ENCODE data around the gene ABCC4.
"Not testable (repeated sequence)": the region's sequence is repeated elsewhere in the genome, so short reads cannot be mapped to it uniquely, and the experiment has no call there.

ABCC4 gene

DNA sequence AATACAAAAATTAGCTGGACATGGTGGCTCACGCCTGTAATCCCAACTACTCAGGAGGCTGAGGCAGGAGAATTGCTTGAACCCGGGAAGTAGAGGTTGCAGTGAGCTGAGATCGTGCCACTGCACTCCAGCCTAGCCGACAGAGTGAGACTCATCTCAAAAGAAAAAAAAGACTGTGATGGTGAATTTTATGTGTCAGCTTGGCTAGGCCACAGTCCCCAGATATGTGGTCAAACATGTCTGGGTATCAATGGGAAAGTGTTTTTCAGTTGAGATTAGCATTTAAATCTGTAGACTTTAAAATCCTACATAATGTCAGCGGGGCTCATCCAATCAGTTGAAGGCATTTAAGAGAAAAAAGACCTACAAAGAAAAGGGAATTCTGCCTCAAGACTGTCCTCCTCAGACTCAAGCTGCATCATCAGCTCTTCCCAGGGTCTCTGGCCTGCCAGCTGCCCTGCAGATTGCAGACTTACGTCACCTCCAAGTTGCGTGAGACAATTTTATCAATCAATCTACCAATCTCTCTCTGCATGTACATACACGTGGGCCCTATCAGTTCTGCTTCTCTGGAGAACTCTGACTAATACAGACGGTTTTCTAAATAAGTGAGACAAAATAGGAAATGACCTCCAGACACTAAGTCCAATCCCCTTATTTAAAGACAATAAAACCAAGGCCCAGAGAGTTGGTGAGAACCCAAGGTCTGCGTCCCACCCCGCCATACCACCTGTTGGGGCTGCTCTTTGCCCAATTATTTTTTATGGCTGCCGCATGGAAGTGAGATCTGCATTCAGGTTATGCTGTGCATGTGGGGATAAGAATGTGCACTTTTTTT lies 99.2 kb downstream of the ABCC4 start:
- DNase-seq (ENCODE audit: extremely low read depth, low read depth) = no peak
- no peak overlapping the region for H3K4me3 ChIP-seq (replicated peaks; ENCODE audit: low read depth, low read length)
- TF ChIP-seq, protein P1, sequence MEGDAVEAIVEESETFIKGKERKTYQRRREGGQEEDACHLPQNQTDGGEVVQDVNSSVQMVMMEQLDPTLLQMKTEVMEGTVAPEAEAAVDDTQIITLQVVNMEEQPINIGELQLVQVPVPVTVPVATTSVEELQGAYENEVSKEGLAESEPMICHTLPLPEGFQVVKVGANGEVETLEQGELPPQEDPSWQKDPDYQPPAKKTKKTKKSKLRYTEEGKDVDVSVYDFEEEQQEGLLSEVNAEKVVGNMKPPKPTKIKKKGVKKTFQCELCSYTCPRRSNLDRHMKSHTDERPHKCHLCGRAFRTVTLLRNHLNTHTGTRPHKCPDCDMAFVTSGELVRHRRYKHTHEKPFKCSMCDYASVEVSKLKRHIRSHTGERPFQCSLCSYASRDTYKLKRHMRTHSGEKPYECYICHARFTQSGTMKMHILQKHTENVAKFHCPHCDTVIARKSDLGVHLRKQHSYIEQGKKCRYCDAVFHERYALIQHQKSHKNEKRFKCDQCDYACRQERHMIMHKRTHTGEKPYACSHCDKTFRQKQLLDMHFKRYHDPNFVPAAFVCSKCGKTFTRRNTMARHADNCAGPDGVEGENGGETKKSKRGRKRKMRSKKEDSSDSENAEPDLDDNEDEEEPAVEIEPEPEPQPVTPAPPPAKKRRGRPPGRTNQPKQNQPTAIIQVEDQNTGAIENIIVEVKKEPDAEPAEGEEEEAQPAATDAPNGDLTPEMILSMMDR (IDR thresholded peaks at IDR 0.05; ENCODE audit: low read depth, low read length, missing control alignments) = no peak

DNA sequence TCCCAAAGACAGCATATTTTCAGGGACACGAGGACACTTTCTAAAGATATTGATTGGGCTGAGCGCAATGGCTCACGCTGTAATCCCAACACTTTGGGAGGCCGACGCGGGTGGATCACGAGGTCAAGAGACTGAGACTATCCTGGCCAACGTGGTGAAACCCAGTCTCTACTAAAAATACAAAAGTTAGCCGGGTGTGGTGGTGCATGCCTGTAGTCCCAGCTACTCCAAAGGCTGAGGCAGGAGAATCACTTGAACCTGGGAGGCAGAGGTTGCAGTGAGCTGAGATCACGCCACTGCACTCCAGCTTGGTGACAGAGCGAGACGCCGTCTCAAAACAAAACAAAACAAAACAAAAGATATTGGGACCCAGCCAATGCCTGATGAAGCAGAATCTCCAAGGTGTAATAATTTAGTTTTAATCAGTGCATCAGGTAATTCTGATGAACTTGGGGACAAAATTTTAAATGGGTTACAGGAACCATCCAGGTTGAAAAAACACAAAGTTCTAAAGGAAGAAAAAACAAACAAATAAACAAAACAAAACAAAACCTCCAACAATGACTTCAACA lies 100.8 kb downstream of the ABCC4 start:
- not testable (repeated sequence) for H3K4me3 ChIP-seq (replicated peaks; ENCODE audit: low read depth, low read length); DNase-seq (ENCODE audit: extremely low read depth, low read depth)

DNA sequence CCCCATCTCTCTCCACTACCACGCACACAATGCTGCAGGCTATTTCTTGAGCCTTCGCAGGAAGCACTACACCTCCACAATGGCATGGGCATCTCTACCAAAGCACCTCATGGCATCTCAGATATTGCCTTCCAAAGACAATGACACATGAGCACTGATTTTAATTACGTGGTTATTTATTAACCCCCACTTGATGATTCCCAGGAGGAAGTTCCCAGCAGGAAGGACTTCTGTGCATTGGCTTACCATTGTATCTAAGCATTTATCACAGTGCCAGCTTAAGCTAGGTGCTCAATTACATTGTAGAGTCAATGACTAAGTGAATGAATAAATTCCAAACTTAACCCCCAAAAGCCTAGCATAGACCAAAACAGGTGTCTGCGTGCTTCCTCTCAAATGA lies 101.4 kb downstream of the ABCC4 start:
- TF ChIP-seq, protein P1 (IDR thresholded peaks at IDR 0.05; ENCODE audit: low read depth, low read length, missing control alignments) = no peak
- H3K4me3 ChIP-seq (replicated peaks; ENCODE audit: low read depth, low read length) = no peak overlapping the region
- no peak for DNase-seq (ENCODE audit: extremely low read depth, low read depth)

DNA sequence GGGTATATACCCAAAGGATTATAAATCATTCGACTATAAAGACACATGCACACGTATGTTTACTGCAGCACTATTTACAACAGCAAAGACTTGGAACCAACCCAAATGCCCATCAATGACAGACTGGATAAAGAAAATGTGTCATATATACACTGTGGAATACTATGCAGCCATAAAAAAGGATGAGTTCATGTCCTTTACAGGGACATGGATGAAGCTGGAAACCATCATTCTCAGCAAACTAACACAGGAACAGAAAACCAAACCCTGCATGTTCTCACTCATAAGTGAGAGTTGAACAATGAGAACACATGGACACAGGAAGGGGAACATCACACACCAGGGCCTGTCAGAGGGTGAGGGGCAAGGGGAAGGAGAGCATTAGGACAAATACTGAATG lies 102.6 kb downstream of the ABCC4 start:
- DNase-seq (ENCODE audit: extremely low read depth, low read depth); H3K4me3 ChIP-seq (replicated peaks; ENCODE audit: low read depth, low read length): not testable (repeated sequence)

DNA sequence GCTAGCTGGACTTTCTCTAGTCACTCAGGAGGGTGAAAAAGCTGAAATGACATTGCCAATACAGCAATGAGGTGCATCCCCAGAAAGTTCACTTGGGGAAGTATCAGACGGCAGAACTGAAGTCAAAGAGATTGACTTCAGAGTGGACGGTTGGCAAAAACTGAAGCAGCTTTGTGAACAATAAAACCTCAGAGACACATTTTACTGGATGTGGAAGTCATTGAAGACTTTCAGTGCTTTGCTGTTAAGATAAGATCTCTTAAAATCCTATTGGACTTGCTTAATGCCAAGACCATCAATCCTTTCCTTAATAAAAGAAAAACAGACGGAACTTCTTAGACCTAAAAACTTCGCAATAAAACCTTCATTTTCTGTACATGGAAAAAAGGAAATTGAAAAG lies 103.7 kb downstream of the ABCC4 start:
- no peak overlapping the region for H3K4me3 ChIP-seq (replicated peaks; ENCODE audit: low read depth, low read length)
- TF ChIP-seq, protein P1 (IDR thresholded peaks at IDR 0.05; ENCODE audit: low read depth, low read length, missing control alignments) = no peak
- no peak for DNase-seq (ENCODE audit: extremely low read depth, low read depth)

DNA sequence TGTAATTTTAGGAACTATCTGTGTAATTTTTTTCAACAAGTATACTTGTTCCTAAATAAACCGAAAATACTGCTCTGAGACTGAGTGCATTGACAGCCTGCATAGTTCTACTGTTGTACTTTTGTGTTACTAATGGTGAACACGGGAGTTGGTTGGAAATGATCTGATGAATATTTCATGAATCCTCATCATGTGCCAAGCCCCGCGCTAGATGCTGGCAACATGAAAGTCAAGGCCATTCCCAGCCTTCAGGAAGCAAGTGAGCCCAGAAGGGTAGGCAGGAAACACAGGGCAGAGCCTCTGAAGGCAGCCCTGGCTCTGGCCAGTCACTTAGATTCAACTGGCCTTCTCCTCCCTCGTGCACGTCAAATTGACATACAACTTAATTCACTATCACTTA lies 106.1 kb downstream of the ABCC4 start:
- DNase-seq (ENCODE audit: extremely low read depth, low read depth) = no peak
- TF ChIP-seq, protein P1 (IDR thresholded peaks at IDR 0.05; ENCODE audit: low read depth, low read length, missing control alignments) = no peak
- no peak overlapping the region for H3K4me3 ChIP-seq (replicated peaks; ENCODE audit: low read depth, low read length)

DNA sequence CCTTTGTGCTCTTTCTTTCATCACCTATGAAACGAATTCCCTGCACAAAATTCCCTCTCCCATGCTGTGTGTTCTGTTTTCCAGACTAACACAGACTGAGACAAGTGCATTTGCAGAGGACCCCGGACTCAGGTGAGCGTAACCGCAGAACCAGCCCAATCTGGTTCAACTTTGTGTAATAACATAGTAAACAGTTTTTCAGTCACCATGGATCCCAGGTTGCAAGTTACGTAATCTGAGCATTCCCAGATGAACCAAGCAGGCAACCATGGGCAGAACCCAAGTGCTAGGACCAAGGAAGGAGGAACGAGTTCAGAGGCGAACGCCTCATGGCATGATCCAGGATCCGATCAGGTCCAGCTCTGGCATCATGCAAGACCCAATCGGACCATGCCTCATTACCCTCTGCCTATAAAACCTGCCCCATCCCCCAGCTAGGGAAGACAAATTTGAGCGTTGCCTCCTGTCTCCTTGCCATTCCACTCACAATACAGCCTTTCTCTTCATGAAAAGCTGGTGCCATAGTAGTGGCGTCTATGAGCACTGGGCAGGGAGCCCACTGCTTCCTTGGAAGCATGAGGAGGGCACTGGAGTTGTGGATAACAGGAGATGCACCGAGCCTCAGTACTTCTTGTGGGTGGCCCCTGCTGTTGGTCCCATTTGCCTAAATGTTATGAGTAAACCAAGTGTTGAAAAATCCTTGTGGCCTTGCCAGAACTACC lies 107.6 kb downstream of the ABCC4 start:
- TF ChIP-seq, protein P1 (IDR thresholded peaks at IDR 0.05; ENCODE audit: low read depth, low read length, missing control alignments) = no peak
- peak; percentile 11 for DNase-seq (ENCODE audit: extremely low read depth, low read depth)
- no peak overlapping the region for H3K4me3 ChIP-seq (replicated peaks; ENCODE audit: low read depth, low read length)
